ENCODE data around the gene RSU1.

DNA sequence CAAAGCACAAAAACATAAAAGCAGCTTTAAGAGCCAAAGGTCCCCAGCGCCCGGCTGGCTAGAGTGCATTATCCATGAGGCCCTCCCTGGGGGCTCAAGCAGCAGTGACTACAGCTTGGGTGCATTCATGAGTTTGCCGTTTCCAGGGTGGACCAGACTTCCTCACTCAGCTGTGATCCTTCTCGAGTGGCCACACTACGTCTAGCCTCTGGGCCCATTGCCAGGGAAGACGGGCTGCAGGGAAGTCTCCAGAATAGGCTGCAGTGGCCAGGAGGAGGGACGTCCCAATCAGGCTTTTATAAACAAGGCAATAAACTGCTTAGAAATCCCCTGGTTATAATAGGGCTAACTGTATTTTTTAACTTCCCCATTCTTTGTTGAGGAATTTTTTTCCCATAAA lies 206.2 kb downstream of the RSU1 start:
- TF ChIP-seq, protein P1, sequence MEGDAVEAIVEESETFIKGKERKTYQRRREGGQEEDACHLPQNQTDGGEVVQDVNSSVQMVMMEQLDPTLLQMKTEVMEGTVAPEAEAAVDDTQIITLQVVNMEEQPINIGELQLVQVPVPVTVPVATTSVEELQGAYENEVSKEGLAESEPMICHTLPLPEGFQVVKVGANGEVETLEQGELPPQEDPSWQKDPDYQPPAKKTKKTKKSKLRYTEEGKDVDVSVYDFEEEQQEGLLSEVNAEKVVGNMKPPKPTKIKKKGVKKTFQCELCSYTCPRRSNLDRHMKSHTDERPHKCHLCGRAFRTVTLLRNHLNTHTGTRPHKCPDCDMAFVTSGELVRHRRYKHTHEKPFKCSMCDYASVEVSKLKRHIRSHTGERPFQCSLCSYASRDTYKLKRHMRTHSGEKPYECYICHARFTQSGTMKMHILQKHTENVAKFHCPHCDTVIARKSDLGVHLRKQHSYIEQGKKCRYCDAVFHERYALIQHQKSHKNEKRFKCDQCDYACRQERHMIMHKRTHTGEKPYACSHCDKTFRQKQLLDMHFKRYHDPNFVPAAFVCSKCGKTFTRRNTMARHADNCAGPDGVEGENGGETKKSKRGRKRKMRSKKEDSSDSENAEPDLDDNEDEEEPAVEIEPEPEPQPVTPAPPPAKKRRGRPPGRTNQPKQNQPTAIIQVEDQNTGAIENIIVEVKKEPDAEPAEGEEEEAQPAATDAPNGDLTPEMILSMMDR (IDR thresholded peaks at IDR 0.05), result no peak
- TF ChIP-seq POLR2A (IDR thresholded peaks at IDR 0.05), result no peak

All from uterus (tissue), 2 donors.